ENCODE data around the gene SLC39A8. TPM values are rescaled to one million over a fixed set of nuclear protein-coding genes. Genes with fewer than 3 reads are reported as not detected.

The SLC39A8 gene
- total and polyA plus RNA-seq, 11 donors: 1.6 to 51.3 (median 2.9) TPM

GRCh38 chr4:102324730-102325129, 20.6 kb downstream of the SLC39A8 start:
- TF ChIP-seq POLR2A (IDR thresholded peaks at IDR 0.05): no peak
- no peak for TF ChIP-seq CTCF (IDR thresholded peaks at IDR 0.05)
- Histone ChIP-seq H3K4me3 (no peak overlapping the region), H3K36me3 (no peaks in the 10 kb centered on the region), H3K27me3 (no peaks in the 10 kb centered on the region), H3K9me3 (no peaks in the 10 kb centered on the region), H3K27ac (no peak overlapping the region), H3K4me1 (peaks cover 0 to 6% (median 0%) of the 10 kb centered on the region in 12 donors)
- ATAC-seq: no peak
- no peak for DNase-seq
- 57 to 72% (median 68%) methylated on average over 3 of the region's 3 CpGs for WGBS, 4 donors
- intact Hi-C loops (cut with DNase I): no loop called here

- WGBS, 4 donors: 95 to 100% (median 96%) methylated on average over 2 of the region's 2 CpGs
- intact Hi-C loops (cut with DNase I): no loop called here
- Histone ChIP-seq H3K4me3 (no peak overlapping the region), H3K9me3 (no peaks in the 10 kb centered on the region), H3K27ac (no peak overlapping the region), H3K27me3 (no peaks in the 10 kb centered on the region), H3K4me1 (peaks cover 0 to 6% (median 0%) of the 10 kb centered on the region in 12 donors), H3K36me3 (no peaks in the 10 kb centered on the region)
- ATAC-seq: no peak
- DNase-seq: no peak
- TF ChIP-seq CTCF (IDR thresholded peaks at IDR 0.05) (no peak), POLR2A (IDR thresholded peaks at IDR 0.05) (no peak)
Observed at GRCh38 chr4:102322736-102323135, 22.5 kb downstream of the SLC39A8 start.

GRCh38 chr4:102321260-102321995, 23.9 kb downstream of the SLC39A8 start:
- 84 to 87% (median 86%) methylated on average over 11 of the region's 11 CpGs for WGBS, 4 donors
- Histone ChIP-seq H3K27me3 (no peaks in the 10 kb centered on the region), H3K9me3 (no peaks in the 10 kb centered on the region), H3K36me3 (no peaks in the 10 kb centered on the region), H3K4me3 (no peak overlapping the region), H3K27ac (no peak overlapping the region), H3K4me1 (peaks cover 0 to 6% (median 0%) of the 10 kb centered on the region in 12 donors)
- ATAC-seq (no peak), DNase-seq (no peak)
- TF ChIP-seq POLR2A (IDR thresholded peaks at IDR 0.05) (no peak), CTCF (IDR thresholded peaks at IDR 0.05) (no peak)
- intact Hi-C loops (cut with DNase I): no loop called here

GRCh38 chr4:102319594-102319993, 25.7 kb downstream of the SLC39A8 start:
- DNase-seq (no peak), ATAC-seq (no peak)
- peaks cover 0 to 2% (median 0%) of the 10 kb centered on the region in 12 donors for H3K4me1 ChIP-seq
- H3K27ac ChIP-seq: no peak overlapping the region
- no peaks in the 10 kb centered on the region for H3K27me3 ChIP-seq
- intact Hi-C loops (cut with DNase I): no loop called here
- 54 to 67% (median 64%) methylated on average over 3 of the region's 3 CpGs for WGBS, 4 donors
- TF ChIP-seq POLR2A (IDR thresholded peaks at IDR 0.05) (no peak), CTCF (IDR thresholded peaks at IDR 0.05) (no peak)
- no peaks in the 10 kb centered on the region for H3K36me3 ChIP-seq
- H3K4me3 ChIP-seq: no peak overlapping the region
- no peaks in the 10 kb centered on the region for H3K9me3 ChIP-seq

All from heart left ventricle (tissue), 16 donors.